Measurements from ENCODE around the gene ROR1.

GRCh38 chr1:64065571-64065970 is 291.8 kb downstream of the ROR1 start:
- no peak for TF ChIP-seq EZH2 (IDR thresholded peaks at IDR 0.05)
- no peak for TF ChIP-seq POLR2AphosphoS5 (IDR thresholded peaks at IDR 0.05; ENCODE audit: borderline replicate concordance, low read depth, low read length)
- TF ChIP-seq FOXP2 (optimal IDR thresholded peaks at IDR 0.05; ENCODE audit: control extremely low read depth, extremely low read length, insufficient read depth) = no peak

All from SK-N-MC (cell line).